HG03432 (cell line): ENCODE results near the gene SAT2.

Experiments
- ATAC-seq: cut with Tn5 transposase; IDR thresholded peaks from one replicate; pipeline ENCODE4 v1.9.1; 2021; ENCODE audit warnings: mild to moderate bottlenecking, moderate library complexity; ENCODE audit not compliant: unreplicated experiment

The SAT2 gene

GRCh38 chr17:7592422-7593021, 35.1 kb downstream of the SAT2 start:
- no peak for ATAC-seq

DNA sequence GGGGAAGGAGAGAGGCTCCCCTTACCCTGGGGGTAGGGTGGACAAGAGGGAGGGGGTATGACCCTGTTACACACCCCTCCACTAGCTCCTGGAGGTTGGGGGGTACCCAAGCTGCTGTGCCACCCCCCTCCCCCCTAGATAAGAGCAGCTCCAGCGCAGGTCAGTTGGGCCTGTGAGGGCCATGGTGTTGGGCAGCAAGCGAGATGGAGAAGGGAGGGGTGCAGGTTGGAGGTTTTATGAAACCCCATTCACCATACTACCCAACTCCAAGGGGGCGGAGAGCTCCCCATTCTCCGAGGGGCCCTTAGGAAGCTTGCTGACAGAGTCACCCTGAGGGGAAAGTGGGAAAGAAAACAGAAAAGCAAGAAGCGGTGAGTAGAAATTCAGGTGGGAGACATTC, 36.0 kb downstream of the SAT2 start:
- ATAC-seq: no peak

GRCh38 chr17:7590743-7591142, 36.9 kb downstream of the SAT2 start:
- no peak for ATAC-seq

GRCh38 chr17:7589891-7590691, 37.5 kb downstream of the SAT2 start, which contains the start of gene SOX15:
TSS of gene SOX15 (minus strand) at chr17:7590094. CDS start at chr17:7589676, 418 bp downstream.
- no peak for ATAC-seq

- no peak for ATAC-seq
These were observed 38.3 kb downstream of the SAT2 start for GRCh38 chr17:7589204-7589868.

DNA sequence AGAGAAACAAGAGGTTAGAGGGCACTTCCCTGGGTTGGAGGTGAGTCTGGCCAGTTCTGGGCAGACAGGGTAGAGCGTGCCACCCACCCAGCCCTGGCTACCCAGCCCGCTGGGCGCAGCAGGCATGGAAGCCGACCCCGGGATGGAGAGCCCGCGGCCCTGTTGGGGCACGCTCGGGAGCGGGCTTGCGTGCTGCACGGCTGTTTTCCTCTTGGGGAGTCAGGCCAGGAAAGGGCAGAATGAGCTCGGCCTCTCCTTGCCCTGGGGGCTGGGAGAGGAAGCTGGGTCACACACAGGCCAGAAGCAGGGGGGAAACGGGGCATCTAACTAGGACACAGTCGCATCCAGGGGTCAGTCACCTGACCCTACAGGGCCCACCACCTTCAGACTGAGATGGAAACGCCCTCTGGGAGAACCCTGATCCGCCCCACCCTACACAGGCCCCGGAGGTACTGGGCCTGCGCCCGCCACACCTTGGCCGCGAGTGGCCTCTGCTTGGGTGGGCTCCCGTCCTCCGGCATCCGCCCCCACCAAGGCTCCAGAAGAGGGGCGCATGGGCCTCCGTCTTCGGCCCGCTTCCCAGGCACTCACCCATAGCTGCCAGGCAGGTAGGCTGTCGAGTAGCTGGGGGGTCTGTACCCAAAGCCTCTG, 38.9 kb downstream of the SAT2 start:
- ATAC-seq: no peak

GRCh38 chr17:7587420-7588151, 40.0 kb downstream of the SAT2 start:
- ATAC-seq: no peak

GRCh38 chr17:7586673-7587419, 40.8 kb downstream of the SAT2 start:
- no peak for ATAC-seq

GRCh38 chr17:7583253-7584109, 44.1 kb downstream of the SAT2 start, which contains the start of gene MPDU1:
TSS of gene MPDU1 (plus strand) at chr17:7583852. CDS start at chr17:7583863, 11 bp downstream.
- ATAC-seq: peak; percentile 69

DNA sequence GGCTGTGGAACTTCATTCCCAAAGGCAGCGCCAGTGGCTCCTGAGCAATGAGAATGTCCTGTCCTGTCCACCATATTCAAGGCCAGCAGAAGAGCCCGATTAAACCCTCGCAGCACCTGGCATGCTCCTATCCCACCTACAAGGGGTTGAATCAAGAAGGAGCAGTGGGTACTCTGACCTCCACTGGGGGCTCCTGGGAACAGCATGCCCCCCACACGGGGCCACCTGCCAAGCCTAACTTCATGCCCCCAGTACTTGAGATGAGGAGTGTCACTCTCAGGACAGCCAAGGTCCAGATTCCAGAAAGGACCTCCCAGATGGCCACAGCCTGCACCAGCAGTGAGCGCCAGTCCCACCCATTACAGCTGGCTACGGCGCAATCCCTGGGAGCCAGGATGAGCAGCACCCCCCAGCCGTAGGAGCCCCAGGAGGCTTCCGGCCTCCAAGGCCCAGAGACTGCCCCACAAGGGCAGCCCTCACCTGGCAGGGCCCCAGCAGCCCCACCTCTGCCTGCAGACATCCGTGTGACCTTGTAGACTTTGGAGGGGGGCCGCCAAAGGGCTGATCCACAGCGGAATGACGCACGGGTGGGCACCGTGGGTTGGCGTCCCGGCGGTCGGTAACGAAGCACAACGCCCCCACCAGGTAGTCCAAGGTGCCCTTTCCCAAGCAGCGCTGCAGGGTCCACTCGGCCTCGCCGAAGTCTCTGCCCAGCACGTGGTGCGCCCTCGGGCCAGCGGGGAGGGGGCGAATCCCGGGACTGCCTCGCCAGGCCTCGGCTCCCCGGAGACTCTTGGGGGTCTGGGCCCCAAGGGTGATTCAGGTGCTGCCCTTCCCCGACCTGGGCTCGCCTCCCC, 45.0 kb downstream of the SAT2 start:
- no peak for ATAC-seq

GRCh38 chr17:7580604-7581575, 46.7 kb downstream of the SAT2 start:
- ATAC-seq: no peak

GRCh38 chr17:7579834-7580603, 47.6 kb downstream of the SAT2 start:
- peak; percentile 1 for ATAC-seq

- peak; percentile 41 for ATAC-seq
These were observed 48.4 kb downstream of the SAT2 start, which contains the start of gene CD68 for GRCh38 chr17:7579001-7579833. TSS of gene CD68 (plus strand) at chr17:7579638. CDS start at chr17:7579678, 40 bp downstream.

GRCh38 chr17:7577327-7578199, 50.1 kb downstream of the SAT2 start:
- no peak for ATAC-seq
